Stimulated activated CD8-positive, alpha-beta memory T cell treated with anti-CD3 and anti-CD28 coated beads, Interleukin-12 subunit alpha, Interleukin-12 subunit beta, amount 100 ng/mL, for 24 hours (primary cell): ENCODE measurements around the gene TCF7L1.

Experiments used
- DNase-seq: peaks from one replicate; pipeline ENCODE4 v3.0.0-alpha.2; 2020; ENCODE audit errors: extremely low read depth

Gene TCF7L1

GRCh38 chr2:85222792-85223191, 89.6 kb downstream of the TCF7L1 start:
- no peak for DNase-seq

DNA sequence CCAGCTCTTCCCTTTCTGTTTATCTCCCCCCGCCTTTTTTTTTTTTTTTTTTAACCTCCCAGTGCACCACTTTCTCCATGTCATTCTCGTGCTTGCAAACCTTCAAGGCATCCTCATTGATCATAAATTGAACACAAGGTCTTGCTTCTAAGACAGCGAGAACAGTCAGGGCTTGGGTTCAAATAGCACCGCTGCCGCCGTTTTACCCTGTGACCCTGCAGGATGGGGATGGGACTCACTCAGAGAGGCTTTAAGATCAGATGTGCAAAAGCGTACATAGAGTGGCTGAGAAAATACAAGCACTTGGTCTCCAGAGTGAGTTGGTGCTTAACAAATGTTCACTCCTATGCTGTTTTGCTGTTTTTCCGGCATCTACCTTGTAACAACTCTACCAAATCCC, 93.6 kb downstream of the TCF7L1 start:
- no peak for DNase-seq

- no peak for DNase-seq
Observed at GRCh38 chr2:85230679-85231467, 97.7 kb downstream of the TCF7L1 start.

DNA sequence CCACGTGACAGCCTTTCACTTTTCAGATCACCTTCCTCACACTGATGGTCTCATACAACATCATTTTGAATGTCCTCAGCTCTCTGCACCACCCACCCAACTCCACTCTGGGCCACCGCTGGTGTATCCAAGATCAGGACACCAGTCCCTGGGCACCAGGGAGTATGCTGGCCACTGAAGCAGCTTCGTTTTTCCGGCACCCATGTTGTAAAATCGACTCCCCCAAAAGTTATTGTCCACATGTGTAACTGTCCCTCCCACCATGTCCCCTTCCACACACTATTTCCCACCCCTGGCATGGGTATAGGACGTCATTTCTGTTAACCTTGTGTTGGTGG, 98.2 kb downstream of the TCF7L1 start:
- no peak for DNase-seq

DNA sequence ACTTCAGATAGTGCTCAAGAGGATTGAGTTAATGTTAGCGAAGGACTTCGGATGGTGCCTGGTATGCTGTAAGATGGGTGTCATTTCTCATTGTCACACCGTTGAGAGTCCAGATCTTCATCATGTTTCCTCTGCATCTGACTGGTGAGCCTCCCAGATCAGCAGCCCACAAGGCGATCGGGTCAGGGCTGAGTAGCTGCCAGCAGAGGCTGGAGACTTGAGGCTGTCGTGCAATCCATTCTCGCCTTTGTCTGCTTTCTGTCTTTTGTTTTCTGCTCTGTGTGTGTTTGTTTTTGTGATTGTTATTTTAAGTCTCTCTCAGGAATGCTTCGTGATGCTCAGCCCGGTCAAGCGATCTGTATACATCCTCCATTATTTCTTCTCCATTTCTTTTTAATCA, 98.8 kb downstream of the TCF7L1 start:
- DNase-seq, result no peak

GRCh38 chr2:85234868-85235267, 101.7 kb downstream of the TCF7L1 start:
- no peak for DNase-seq

- DNase-seq, result no peak
Observed at GRCh38 chr2:85235281-85235680, 102.1 kb downstream of the TCF7L1 start.

DNA sequence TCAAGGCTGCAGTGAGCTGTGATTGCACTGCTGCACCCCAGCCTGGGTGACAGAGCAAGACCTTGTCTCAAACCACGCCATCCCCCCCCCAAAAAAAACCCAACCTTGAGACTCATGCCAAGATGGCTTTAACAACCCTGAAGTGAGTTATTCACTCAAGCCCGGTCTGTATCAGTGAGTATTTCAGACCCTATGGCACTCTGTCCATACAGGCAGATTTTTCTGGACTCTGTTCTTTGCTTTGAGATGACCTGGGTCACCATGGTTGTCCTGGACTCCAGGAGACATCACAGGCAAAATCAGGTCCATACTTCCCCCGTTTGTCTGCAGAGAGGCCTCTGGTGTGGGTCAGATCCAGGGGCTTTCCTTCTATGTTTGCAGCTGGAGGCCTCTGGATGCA, 102.9 kb downstream of the TCF7L1 start:
- no peak for DNase-seq

GRCh38 chr2:85237849-85238565, 104.8 kb downstream of the TCF7L1 start:
- DNase-seq, result no peak

DNA sequence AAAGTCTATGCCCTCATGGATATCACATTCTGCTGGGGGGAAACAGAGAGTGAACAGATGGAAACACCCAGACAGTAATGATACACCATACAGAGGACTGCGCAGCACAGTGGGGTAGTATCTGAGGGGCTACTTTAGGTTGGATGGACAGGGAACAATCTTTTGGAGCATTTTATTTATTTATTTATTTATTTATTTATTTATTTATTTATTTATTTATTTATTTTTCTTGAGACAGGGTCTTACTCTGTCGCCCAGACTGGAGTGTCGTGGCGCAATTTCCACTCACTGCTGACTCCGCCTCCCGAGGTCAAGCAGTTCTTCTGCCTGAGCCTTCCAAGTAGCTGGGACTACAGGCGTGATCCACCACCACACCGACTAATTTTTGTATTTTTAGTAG, 105.4 kb downstream of the TCF7L1 start:
- no peak for DNase-seq

DNA sequence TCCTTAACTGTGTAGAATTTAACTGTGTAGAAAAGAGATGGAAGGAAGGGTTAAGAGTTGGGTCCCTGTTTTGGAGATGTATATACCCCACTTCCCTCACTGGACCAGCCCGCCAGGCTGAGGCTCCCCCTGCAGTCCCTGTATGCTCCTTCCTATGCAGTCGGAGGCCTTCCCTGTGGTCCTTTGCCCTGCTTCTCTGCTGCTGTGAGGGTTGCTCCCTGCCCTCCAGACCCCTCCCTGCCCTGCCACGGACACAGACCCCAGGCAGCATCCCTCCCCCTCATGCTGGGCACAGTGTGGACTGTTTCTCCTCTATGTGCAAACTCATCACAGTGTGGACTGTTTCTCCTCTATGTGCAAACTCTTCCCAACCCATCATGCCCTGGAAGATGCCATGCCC, 105.9 kb downstream of the TCF7L1 start:
- no peak for DNase-seq

- no peak for DNase-seq
Observed at GRCh38 chr2:85240055-85240454, 106.9 kb downstream of the TCF7L1 start.

DNA sequence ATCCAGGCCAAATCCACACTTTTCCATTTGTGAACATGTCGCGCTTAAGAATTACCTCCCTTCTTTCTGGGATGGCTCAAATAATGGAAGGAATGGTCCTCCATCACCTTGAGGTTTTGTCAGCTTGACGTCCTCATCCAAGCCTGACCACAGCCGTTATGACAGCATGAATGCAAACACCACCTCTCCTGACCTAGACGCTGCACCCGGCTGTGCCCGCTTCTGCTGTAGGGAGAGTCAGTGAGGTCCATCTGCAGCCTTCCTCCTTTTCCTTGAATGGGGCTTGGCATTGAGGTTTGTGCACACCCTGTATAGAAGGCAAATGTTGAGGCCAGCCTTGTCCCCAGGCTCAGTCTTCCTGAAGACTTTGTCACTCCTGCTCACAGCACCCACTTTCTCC, 109.1 kb downstream of the TCF7L1 start:
- no peak for DNase-seq

DNA sequence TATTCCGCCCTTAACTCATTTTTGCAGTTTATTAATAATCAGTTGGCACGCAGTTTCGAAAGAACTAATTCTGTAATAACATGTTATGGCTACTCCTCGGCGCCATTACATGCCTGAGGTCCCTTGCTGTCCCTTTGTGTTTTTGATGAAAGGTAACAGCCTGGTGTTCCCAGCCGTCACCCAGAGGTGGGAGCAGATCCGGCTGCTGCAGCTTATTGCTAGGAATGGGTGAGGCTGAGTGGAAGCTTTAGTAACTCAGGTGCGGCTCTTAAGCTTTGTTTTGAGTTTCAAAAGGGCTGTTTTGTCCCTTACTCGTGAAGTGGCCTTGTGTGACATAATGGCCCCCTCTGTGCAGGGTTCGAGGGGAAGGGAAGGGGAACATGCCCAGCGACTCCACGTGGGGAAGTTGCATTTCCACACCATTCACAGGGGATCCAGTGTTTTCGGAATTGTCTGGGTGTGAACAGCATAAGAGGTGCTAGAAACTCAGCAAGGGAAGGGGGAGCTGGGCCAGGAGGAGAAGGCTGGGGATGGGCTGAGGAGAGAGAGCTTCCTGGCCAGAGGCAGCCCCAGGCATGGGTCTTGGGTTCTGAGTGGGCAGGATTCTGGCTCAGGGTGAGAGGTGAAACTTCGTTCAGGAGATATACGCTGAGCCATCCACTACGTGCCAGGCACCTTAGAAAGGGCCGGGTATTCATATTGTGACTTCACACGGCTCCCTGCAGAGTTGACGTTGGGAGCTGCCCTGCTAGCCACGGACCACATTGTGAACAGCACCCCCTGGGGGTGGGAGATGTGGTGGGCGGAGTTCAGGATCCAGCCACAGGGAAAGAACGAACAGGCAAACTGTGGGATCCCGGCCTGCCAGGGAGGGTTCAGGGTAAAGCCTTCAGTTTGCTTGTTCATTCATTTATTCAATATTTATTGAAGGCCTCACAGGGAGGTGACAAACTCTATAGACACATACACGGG, 110.2 kb downstream of the TCF7L1 start:
- DNase-seq, result no peak

DNA sequence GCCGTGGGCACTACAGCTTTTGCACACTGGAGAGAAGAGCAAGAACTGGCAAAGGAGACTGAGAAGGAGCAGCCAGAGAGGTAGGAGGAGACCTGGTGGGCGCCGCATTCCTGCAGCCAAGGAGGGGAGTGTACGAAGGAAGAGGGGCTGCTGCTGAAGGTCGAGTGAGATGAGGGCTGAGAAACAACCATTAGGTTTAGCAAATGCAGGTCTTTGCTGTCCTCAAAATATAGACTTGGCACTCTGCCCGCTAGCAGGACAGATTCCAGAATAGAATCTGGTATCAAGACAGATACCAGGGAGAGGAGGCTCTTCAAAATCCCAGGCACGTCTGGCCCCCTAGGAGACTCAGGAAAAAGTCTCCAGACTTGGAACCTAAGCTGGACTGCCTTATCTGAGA, 111.6 kb downstream of the TCF7L1 start:
- DNase-seq, result no peak

DNA sequence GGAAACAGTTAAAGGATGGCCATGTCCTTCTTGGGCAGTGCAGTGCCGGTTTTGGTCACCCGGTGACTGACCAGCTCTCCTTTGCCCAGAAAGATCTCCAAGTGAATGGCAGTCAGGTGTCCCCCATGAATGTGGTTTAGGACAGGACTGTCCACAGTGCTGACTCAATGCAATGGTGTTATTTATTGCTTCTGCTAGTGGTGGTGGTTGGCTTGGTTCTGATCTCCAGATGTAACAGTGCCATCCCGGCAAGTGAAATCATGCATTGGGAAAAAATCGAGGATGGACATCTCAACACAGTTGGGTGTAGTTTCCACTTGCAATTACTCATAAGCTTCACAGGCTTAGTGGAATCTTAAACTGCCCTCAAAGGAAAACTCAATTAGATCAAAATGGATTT, 112.7 kb downstream of the TCF7L1 start:
- DNase-seq, result no peak

- DNase-seq, result no peak
Observed at GRCh38 chr2:85246348-85246747, 113.2 kb downstream of the TCF7L1 start.

DNA sequence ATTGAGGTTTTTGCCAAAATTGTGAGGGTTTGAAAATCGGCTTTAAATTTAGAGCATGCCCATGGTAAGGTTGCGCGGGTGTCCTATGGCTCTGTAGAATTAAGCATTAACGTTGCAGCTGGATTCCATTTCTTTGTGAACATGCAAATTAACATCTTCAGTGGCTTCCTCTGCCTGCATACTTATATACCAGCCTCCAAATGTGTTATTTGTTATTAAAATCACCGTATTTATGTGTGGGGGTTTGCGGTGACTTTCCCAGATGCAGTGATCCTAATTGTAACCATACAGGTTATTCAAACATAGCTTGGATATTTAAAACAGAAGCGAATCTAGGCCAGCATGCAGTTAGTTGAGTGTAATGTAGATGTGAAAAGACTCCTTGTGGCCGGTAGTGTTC, 114.4 kb downstream of the TCF7L1 start:
- no peak for DNase-seq

GRCh38 chr2:85248773-85249509, 115.7 kb downstream of the TCF7L1 start:
- no peak for DNase-seq

GRCh38 chr2:85250045-85250444, 116.9 kb downstream of the TCF7L1 start:
- DNase-seq, result no peak

GRCh38 chr2:85251070-85251616, 118.0 kb downstream of the TCF7L1 start:
- DNase-seq, result no peak
